ENCODE data around the gene RIC3. TPM values are rescaled to one million over a fixed set of nuclear protein-coding genes. Genes with fewer than 3 reads are reported as not detected.

Gene RIC3
- total RNA-seq, 4 donors from 2014 or later: 2.2 to 7.1 (median 4.1) TPM

DNA sequence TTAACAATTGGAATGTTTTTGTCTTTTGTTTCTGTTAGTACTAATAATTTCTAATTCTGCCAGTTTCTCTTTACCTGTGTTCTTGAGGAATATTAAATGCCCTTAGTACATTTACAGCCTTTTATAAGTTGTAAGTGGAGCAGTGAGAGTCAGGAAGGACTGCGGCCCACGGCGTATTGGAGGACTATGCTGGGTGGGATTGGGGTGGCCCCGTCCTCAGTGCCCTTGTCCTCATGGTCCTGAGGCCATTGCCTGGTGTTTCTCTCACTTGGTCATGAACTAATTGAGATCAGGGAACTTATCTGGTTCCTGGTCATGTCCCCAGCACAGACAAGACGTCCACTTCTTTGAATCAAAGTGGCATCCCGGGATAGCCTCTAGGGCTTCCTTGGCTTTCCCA lies 84.5 kb downstream of the RIC3 start:
- no peak for ATAC-seq
- Histone ChIP-seq H3K9me3 (no peaks in the 10 kb centered on the region), H3K27me3 (peaks cover 0 to 5% (median 0%) of the 10 kb centered on the region in 3 donors), H3K4me3 (no peak overlapping the region), H3K4me1 (peaks cover 0 to 11% of the 10 kb centered on the region in 2 donors), H3K27ac (no peak overlapping the region), H3K36me3 (no peaks in the 10 kb centered on the region)
- in situ Hi-C loops (cut with MboI; ENCODE audit: low sequenced_read_pairs in 4 of 4): no loop called here
- intact Hi-C loops (cut with DNase I; ENCODE audit: low total_unique reads): no loop called here
- no peak for DNase-seq
- no peak for TF ChIP-seq POLR2A (IDR thresholded peaks at IDR 0.05)
- TF ChIP-seq, protein P1, sequence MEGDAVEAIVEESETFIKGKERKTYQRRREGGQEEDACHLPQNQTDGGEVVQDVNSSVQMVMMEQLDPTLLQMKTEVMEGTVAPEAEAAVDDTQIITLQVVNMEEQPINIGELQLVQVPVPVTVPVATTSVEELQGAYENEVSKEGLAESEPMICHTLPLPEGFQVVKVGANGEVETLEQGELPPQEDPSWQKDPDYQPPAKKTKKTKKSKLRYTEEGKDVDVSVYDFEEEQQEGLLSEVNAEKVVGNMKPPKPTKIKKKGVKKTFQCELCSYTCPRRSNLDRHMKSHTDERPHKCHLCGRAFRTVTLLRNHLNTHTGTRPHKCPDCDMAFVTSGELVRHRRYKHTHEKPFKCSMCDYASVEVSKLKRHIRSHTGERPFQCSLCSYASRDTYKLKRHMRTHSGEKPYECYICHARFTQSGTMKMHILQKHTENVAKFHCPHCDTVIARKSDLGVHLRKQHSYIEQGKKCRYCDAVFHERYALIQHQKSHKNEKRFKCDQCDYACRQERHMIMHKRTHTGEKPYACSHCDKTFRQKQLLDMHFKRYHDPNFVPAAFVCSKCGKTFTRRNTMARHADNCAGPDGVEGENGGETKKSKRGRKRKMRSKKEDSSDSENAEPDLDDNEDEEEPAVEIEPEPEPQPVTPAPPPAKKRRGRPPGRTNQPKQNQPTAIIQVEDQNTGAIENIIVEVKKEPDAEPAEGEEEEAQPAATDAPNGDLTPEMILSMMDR (IDR thresholded peaks at IDR 0.05 in 4 of 5, conservative IDR thresholded peaks at IDR 0.05 in 1 of 5): no peak

DNA sequence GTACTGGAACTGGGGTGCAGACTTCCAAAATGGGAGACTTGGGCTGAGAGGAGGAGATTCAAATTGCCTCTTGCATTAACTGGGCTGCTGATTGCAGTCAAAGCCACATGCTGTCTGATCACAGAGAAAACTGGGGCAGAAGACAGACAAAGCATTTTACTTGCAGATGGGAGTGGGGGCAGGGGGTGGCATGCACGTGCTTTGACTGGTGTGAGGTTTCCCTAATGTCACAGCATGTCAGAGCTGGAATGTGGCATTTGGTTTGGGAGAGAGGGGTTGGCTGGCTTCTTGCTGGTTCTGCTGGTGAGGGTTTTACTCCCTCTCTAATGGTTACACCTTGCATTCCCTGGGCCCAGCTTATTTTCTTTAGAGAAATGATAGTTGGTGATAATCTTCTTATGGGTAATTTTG lies 84.9 kb downstream of the RIC3 start:
- TF ChIP-seq, protein P1 (IDR thresholded peaks at IDR 0.05 in 4 of 5, conservative IDR thresholded peaks at IDR 0.05 in 1 of 5): no peak
- no peak for TF ChIP-seq POLR2A (IDR thresholded peaks at IDR 0.05)
- Histone ChIP-seq H3K4me3 (no peak overlapping the region), H3K27ac (no peak overlapping the region), H3K4me1 (peaks cover 0 to 11% of the 10 kb centered on the region in 2 donors), H3K9me3 (no peaks in the 10 kb centered on the region), H3K27me3 (peaks cover 0 to 5% (median 0%) of the 10 kb centered on the region in 3 donors), H3K36me3 (no peaks in the 10 kb centered on the region)
- no peak for ATAC-seq
- in situ Hi-C loops (cut with MboI; ENCODE audit: low sequenced_read_pairs in 4 of 4): no loop called here
- intact Hi-C loops (cut with DNase I; ENCODE audit: low total_unique reads): no loop called here
- DNase-seq: no peak

DNA sequence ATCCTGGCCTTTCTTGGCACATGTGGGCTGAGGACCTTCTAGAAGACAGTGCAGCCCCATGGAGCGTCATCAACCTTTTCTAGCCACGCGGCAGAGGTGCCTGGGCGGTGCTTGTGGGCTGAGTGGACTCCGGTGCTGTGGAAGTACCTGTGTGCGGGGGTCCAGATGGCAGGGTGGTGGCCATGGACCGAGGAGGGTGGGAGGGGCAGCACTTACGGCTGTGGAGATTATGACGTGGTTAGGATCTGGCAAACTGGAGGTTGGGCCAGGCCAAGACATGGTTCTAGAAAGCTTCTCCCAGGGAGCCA lies 85.8 kb downstream of the RIC3 start:
- intact Hi-C loops (cut with DNase I; ENCODE audit: low total_unique reads) (no loop called here), in situ Hi-C loops (cut with MboI; ENCODE audit: low sequenced_read_pairs in 4 of 4) (no loop called here)
- Histone ChIP-seq H3K27me3 (peaks cover 0 to 5% (median 0%) of the 10 kb centered on the region in 3 donors), H3K9me3 (no peaks in the 10 kb centered on the region), H3K4me3 (no peak overlapping the region), H3K4me1 (peaks cover 0 to 11% of the 10 kb centered on the region in 2 donors), H3K27ac (no peak overlapping the region), H3K36me3 (no peaks in the 10 kb centered on the region)
- ATAC-seq (no peak), DNase-seq (no peak)
- TF ChIP-seq, protein P1 (IDR thresholded peaks at IDR 0.05 in 4 of 5, conservative IDR thresholded peaks at IDR 0.05 in 1 of 5): no peak
- no peak for TF ChIP-seq POLR2A (IDR thresholded peaks at IDR 0.05)

DNA sequence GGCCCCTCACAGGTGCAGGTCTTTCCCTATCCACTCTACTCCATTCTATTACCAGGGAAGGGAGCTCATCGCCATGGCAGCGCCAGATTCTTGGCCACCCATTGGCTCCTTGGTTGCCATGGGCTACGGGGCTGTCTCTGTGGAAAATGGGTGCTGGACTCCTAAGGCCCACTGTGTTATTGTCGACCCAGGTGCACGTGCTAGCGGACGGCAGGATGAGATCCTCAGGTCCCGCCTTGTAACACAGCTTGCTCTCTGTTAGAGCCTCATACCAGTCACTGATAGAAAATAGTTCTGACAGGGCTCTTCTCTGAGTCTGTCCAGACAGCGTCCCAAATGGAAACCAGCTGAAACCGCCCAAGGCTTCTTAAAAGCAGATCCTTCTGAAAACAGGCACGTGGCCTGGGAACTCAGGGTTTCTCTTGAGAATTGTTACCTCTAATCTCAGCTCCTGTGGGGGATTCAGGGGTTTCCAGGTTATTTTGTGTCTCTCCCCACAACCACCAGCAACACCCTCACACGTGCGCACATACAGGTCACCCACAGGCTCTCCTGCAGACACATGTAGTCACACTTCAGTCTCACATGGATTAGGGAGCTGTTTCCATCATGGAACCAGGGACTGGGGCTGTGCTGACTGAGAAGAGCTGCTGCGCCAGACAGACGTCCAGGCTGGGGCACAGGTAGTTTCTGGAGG lies 86.3 kb downstream of the RIC3 start:
- no peaks in the 10 kb centered on the region for H3K9me3 ChIP-seq
- H3K27me3 ChIP-seq: peaks cover 0 to 5% (median 0%) of the 10 kb centered on the region in 3 donors
- H3K36me3 ChIP-seq: no peaks in the 10 kb centered on the region
- peaks cover 0 to 11% of the 10 kb centered on the region in 2 donors for H3K4me1 ChIP-seq
- intact Hi-C loops (cut with DNase I; ENCODE audit: low total_unique reads): no loop called here
- TF ChIP-seq, protein P1 (IDR thresholded peaks at IDR 0.05 in 4 of 5, conservative IDR thresholded peaks at IDR 0.05 in 1 of 5): no peak
- in situ Hi-C loops (cut with MboI; ENCODE audit: low sequenced_read_pairs in 4 of 4): no loop called here
- ATAC-seq (no peak), DNase-seq (no peak)
- H3K27ac ChIP-seq: no peak overlapping the region
- H3K4me3 ChIP-seq: no peak overlapping the region

All from gastrocnemius medialis (tissue), 4 donors.